Activated naive CD4-positive, alpha-beta T cell treated with anti-CD3 and anti-CD28 coated beads, Interleukin-2, amount 50 U/mL, for 72 hours (primary cell): ENCODE results near the gene GNAZ. TPM values are rescaled to one million over a fixed set of nuclear protein-coding genes. Genes with fewer than 3 reads are reported as not detected.

Experiments
- ATAC-seq, 2 donors: fragments of 150-1000 bp; cut with Tn5 transposase; 2 replicates each; pipeline ENCODE4 v1.10.0; 2021; ENCODE audit warnings: mild to moderate bottlenecking in 2 of 2, moderate library complexity in 2 of 2
- DNase-seq, 2 donors: peaks; one replicate each; pipeline ENCODE4 v3.0.0; 2021 to 2022; ENCODE audit warnings: low spot score in 2 of 2
- H3K27ac Mint-ChIP-seq, 2 donors: one replicate each; pipeline ENCODE4 v1.8.0; 2022; ENCODE audit warnings: mild to moderate bottlenecking in 2 of 2, mixed read lengths in 2 of 2
- H3K36me3 Mint-ChIP-seq, 2 donors: one replicate each; pipeline ENCODE4 v1.8.0; 2022; ENCODE audit warnings: mixed read lengths in 2 of 2
- H3K9me3 Mint-ChIP-seq, 2 donors: one replicate each; pipeline ENCODE4 v1.8.0; 2022; ENCODE audit warnings: mixed read lengths in 2 of 2
- total RNA-seq, 2 donors: library from RNA; stranded (reverse); gene quantifications; one replicate each; pipeline ENCODE4 v1.2.3, GENCODE V29; 2022

The GNAZ gene
- total RNA-seq, 2 donors from 2014 or later = 0.39 to 0.61 TPM

DNA sequence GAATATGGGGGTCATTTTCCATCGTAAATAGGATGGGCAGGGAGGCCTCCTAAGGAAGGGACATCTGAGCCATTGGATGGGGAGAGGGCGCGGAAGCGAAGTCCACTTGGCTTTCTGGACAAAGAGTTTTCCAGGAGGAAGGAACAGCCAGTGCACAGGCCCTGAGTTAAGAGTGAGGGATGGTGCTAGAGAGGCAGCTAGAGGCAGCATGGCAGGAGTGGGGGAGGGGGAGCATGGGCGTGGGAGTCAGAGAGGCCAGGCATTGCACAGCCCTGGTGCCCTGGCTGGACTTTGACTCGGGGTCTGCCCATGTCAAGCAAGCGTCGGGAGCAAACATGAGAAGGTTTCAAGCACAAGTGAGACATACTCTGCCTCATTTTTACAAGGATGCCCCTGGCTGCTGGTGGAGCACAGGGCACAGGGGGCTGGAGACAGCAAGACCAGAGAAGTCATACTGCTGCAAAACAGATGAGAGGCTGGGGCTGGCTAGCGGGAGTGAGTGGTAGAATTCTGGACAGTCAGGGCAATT, 9.0 kb downstream of the GNAZ start:
- Mint-ChIP-seq H3K9me3 (no peaks in the 10 kb centered on the region), H3K36me3 (no peaks in the 10 kb centered on the region), H3K27ac (peak overlapping the region in 1 of 2 donors; percentile 72)
- DNase-seq (no peak), ATAC-seq (no peak)

GRCh38 chr22:23079814-23080521, 9.6 kb downstream of the GNAZ start:
- no peak for ATAC-seq
- no peaks in the 10 kb centered on the region for H3K9me3 Mint-ChIP-seq

DNA sequence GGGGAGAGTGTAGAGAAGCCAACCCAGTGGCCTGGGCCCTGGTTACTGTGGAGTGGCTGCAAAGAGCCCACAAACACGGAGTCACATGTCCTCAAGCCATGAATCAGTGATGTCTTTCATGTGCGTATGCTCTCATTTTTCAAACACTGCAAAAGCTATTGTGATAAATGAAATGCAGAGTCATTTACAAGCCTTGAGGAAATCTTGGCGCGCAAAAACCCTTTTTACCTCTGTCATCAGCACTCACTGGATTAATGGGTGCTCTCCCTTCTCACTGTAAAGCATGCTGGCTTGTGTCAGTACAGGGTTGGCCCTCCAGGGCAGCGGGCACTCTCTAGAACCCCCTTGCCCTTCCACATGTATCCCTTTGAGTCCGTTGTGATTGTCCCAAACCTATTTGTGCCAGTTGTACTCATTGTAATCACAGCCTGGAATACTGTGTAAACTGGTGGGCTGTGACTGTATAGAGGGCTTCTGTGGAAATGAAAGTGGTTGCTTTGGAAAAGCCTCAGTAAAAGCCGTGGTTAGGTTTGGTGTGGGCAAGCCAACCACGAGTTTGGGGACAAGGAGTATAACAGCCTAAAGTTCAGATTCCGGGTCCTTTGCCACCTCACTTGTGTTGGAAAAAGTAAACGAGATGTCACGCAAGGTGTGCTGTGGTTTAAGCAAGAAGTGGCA, 10.4 kb downstream of the GNAZ start:
- no peak overlapping the region for H3K27ac Mint-ChIP-seq
- ATAC-seq = peak; percentile 28 to 44
- no peaks in the 10 kb centered on the region for H3K36me3 Mint-ChIP-seq
- no peaks in the 10 kb centered on the region for H3K9me3 Mint-ChIP-seq
- DNase-seq = no peak

More at GRCh38 chr22:23079814-23080521, 9.6 kb downstream of the GNAZ start:
- DNase-seq = no peak
- Mint-ChIP-seq H3K27ac (peak overlapping the region in 1 of 2 donors; percentile 72), H3K36me3 (no peaks in the 10 kb centered on the region)

GRCh38 chr22:23082534-23083314, 12.4 kb downstream of the GNAZ start:
- H3K27ac Mint-ChIP-seq = no peak overlapping the region

GRCh38 chr22:23083315-23084021, 13.1 kb downstream of the GNAZ start:
- DNase-seq = no peak
- Mint-ChIP-seq H3K36me3 (no peaks in the 10 kb centered on the region), H3K9me3 (no peaks in the 10 kb centered on the region), H3K27ac (peak overlapping the region in 1 of 2 donors; percentile 68)
- ATAC-seq = no peak

More at GRCh38 chr22:23082534-23083314, 12.4 kb downstream of the GNAZ start:
- Mint-ChIP-seq H3K36me3 (no peaks in the 10 kb centered on the region), H3K9me3 (no peaks in the 10 kb centered on the region)
- ATAC-seq (no peak), DNase-seq (no peak)

- Mint-ChIP-seq H3K36me3 (no peaks in the 10 kb centered on the region), H3K27ac (no peak overlapping the region), H3K9me3 (no peaks in the 10 kb centered on the region)
- DNase-seq (no peak), ATAC-seq (no peak)
Measured at GRCh38 chr22:23084453-23085350, 14.4 kb downstream of the GNAZ start.

DNA sequence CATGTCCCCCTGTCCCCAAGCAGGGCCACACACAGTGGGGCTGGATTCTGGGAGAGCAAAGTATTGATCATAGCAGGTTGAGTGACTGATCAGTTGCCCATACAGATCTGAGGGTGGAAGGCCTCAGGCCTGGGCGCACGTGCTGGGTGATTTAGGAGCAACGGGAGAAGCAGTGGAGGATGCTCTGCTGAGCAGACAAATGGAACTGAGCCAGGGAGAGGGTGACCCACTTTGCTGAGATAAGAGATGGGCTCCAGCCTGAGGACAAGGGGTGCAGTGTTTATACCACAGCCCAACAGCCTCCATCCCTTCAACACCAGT, 15.0 kb downstream of the GNAZ start:
- no peaks in the 10 kb centered on the region for H3K9me3 Mint-ChIP-seq
- no peak overlapping the region for H3K27ac Mint-ChIP-seq
- no peak for DNase-seq
- H3K36me3 Mint-ChIP-seq = no peaks in the 10 kb centered on the region
- ATAC-seq = no peak

DNA sequence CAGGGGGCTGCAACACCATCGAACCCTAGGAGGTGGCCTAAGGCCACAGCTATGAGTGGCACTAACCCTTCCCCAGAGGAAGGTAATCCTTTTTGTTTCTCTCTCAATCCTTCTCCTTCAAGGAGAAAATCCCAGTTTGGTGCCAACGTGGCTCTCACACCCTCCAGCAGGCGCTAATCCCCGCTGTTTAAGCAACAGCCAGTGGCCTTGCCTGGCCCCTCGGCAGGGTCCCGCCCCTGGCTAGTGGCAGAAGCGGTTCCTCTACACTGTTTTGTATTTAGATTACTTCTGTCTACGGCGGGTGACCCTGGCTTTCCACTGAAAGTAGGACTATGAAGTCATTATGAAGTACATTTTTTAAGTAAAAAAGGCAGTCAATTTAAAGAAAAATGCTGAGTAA, 15.5 kb downstream of the GNAZ start:
- Mint-ChIP-seq H3K9me3 (no peaks in the 10 kb centered on the region), H3K27ac (no peak overlapping the region), H3K36me3 (no peaks in the 10 kb centered on the region)
- DNase-seq (no peak), ATAC-seq (no peak)

- H3K9me3 Mint-ChIP-seq = no peaks in the 10 kb centered on the region
- ATAC-seq = no peak
- no peak for DNase-seq
- no peaks in the 10 kb centered on the region for H3K36me3 Mint-ChIP-seq
- H3K27ac Mint-ChIP-seq = no peak overlapping the region
Measured at GRCh38 chr22:23086263-23086662, 15.9 kb downstream of the GNAZ start.

GRCh38 chr22:23086787-23087186, 16.5 kb downstream of the GNAZ start:
- Mint-ChIP-seq H3K27ac (no peak overlapping the region), H3K9me3 (no peaks in the 10 kb centered on the region), H3K36me3 (no peaks in the 10 kb centered on the region)
- ATAC-seq (no peak), DNase-seq (no peak)

GRCh38 chr22:23088199-23088604, 17.9 kb downstream of the GNAZ start:
- DNase-seq = no peak
- H3K9me3 Mint-ChIP-seq = no peaks in the 10 kb centered on the region
- ATAC-seq = peak in 1 of 2 donors; percentile 34

DNA sequence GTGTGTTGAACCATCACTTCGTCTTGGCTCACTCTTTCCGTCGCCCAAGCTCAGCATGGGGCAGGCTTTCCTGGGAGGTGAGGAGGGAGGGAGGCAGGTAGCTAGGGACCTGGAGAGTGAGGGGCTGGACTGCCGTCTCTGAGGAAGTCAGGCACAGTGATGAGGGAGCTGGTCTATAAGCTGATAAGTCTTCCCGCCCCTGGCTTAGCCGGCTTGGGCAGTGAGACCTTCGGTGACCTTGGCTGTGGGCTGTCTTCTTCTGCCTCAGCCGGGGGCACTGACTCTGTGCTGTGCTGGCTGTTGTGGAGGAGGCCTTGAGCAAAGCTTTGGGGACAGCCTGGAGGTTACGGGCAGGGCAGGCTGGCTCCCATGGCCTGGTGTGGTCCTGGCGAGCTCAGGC, 18.7 kb downstream of the GNAZ start:
- DNase-seq = no peak
- no peaks in the 10 kb centered on the region for H3K36me3 Mint-ChIP-seq
- no peaks in the 10 kb centered on the region for H3K9me3 Mint-ChIP-seq
- ATAC-seq = no peak
- no peak overlapping the region for H3K27ac Mint-ChIP-seq

More at GRCh38 chr22:23088199-23088604, 17.9 kb downstream of the GNAZ start:
- Mint-ChIP-seq H3K27ac (no peak overlapping the region), H3K36me3 (no peaks in the 10 kb centered on the region)

DNA sequence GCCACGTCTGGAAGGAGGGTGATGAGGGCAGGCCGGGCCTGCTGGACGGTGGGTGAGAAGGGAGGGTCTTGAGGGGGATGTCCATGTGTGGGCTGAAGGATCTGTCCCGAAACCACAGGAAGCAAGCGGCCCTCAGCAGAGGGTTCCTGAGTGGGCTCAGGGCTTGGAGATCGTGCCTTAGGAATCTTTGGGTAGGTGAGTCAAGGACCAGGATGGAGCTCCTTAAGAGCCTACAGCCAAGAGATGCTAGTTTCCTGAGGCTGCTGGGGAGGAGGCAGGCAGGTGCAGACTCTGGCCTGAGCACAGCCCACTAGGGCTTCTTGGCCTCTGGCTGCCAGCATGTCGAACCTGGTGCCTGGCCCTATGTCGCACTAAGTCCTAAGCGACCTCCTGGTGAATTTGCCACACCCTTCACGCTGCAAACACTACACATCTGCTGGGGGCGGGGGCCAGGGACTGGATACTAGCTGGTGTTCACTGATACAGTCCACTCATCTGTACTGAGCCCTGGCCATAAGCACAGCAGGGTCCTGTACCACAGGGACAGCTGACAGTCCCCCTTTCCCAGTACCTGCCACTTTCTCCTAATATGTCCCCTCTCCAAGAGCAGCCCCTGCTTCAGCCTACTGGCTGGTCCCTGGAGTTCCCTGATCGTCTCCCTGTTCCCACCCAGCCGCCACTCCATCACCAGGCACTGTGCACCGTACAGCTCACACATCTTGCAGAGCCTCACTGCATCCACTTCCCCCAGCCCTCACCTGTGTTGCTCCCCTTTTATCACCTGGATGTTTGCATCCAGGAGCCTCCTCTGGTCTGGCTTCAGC, 19.5 kb downstream of the GNAZ start:
- Mint-ChIP-seq H3K27ac (no peak overlapping the region), H3K36me3 (no peaks in the 10 kb centered on the region), H3K9me3 (no peaks in the 10 kb centered on the region)
- no peak for DNase-seq
- ATAC-seq = no peak

- DNase-seq (no peak), ATAC-seq (no peak)
- Mint-ChIP-seq H3K36me3 (no peaks in the 10 kb centered on the region), H3K27ac (no peak overlapping the region), H3K9me3 (no peaks in the 10 kb centered on the region)
Measured at GRCh38 chr22:23090457-23090835, 20.1 kb downstream of the GNAZ start.

DNA sequence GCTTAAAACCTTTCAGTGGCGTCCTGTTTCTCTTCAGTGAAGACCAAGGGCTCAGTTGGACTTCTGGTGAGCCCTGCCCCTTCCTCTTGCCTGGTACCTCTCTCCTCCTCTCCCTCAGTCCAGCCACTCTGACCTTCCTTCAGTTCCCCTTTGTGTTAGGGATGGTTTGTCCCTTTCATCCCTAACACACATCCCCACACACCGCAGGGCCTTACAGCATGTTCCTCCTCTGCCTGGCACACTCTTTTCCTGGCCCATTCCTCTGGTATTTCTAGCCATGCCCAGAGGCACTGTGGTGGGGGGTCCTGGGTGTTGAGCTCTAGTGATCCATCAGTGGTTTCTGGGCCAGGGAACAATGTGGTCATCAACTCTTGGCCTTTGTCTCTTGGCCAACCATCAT, 21.4 kb downstream of the GNAZ start:
- H3K36me3 Mint-ChIP-seq = no peaks in the 10 kb centered on the region
- H3K27ac Mint-ChIP-seq = no peak overlapping the region
- ATAC-seq = no peak

More for the DNA sequence above, 21.4 kb downstream of the GNAZ start:
- no peaks in the 10 kb centered on the region for H3K9me3 Mint-ChIP-seq
- DNase-seq = no peak
